ENCODE measurements around the gene MCTP2.

DNA sequence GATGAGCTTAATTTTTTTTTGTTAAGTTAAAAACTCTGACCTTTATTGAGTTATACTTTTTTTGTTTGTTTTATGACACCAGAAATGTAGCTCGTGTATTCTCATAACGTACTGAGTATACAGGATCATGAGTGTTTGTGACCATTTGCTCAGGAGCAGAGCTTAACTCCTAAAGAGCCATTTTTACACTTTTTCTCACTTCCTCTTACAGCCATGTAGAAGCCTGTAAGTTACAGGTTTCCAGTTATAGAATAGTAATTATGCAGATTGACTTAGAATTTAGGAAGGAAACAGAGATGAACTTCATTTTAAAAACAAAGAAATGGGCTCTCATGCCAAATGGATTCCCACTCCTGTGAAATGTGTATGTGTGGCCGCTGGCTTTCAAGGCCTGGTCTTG, 151.7 kb downstream of the MCTP2 start:
- TF ChIP-seq, protein P1, sequence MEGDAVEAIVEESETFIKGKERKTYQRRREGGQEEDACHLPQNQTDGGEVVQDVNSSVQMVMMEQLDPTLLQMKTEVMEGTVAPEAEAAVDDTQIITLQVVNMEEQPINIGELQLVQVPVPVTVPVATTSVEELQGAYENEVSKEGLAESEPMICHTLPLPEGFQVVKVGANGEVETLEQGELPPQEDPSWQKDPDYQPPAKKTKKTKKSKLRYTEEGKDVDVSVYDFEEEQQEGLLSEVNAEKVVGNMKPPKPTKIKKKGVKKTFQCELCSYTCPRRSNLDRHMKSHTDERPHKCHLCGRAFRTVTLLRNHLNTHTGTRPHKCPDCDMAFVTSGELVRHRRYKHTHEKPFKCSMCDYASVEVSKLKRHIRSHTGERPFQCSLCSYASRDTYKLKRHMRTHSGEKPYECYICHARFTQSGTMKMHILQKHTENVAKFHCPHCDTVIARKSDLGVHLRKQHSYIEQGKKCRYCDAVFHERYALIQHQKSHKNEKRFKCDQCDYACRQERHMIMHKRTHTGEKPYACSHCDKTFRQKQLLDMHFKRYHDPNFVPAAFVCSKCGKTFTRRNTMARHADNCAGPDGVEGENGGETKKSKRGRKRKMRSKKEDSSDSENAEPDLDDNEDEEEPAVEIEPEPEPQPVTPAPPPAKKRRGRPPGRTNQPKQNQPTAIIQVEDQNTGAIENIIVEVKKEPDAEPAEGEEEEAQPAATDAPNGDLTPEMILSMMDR (IDR thresholded peaks at IDR 0.05), result no peak
- TF ChIP-seq POLR2AphosphoS5 (IDR thresholded peaks at IDR 0.05; ENCODE audit: low read depth, low read length), result no peak
- no peak for TF ChIP-seq TCF7L2 (IDR thresholded peaks at IDR 0.05; ENCODE audit: low read depth, low read length)
- TF ChIP-seq, protein P2, sequence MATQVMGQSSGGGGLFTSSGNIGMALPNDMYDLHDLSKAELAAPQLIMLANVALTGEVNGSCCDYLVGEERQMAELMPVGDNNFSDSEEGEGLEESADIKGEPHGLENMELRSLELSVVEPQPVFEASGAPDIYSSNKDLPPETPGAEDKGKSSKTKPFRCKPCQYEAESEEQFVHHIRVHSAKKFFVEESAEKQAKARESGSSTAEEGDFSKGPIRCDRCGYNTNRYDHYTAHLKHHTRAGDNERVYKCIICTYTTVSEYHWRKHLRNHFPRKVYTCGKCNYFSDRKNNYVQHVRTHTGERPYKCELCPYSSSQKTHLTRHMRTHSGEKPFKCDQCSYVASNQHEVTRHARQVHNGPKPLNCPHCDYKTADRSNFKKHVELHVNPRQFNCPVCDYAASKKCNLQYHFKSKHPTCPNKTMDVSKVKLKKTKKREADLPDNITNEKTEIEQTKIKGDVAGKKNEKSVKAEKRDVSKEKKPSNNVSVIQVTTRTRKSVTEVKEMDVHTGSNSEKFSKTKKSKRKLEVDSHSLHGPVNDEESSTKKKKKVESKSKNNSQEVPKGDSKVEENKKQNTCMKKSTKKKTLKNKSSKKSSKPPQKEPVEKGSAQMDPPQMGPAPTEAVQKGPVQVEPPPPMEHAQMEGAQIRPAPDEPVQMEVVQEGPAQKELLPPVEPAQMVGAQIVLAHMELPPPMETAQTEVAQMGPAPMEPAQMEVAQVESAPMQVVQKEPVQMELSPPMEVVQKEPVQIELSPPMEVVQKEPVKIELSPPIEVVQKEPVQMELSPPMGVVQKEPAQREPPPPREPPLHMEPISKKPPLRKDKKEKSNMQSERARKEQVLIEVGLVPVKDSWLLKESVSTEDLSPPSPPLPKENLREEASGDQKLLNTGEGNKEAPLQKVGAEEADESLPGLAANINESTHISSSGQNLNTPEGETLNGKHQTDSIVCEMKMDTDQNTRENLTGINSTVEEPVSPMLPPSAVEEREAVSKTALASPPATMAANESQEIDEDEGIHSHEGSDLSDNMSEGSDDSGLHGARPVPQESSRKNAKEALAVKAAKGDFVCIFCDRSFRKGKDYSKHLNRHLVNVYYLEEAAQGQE (IDR thresholded peaks at IDR 0.05; ENCODE audit: insufficient read depth in 1 of 2, low read depth in 2 of 2, low read length in 1 of 2), result no peak
- TF ChIP-seq SIN3A (IDR thresholded peaks at IDR 0.05; ENCODE audit: borderline replicate concordance, insufficient read depth, low read depth, low read length), result no peak

Data from Panc1 (cell line).